Right renal cortex interstitium (tissue), 3 donors: ENCODE measurements around the gene BACE1-AS. TPM values are rescaled to one million over a fixed set of nuclear protein-coding genes. Genes with fewer than 3 reads are reported as not detected.
"Not testable (repeated sequence)": the region's sequence is repeated elsewhere in the genome, so short reads cannot be mapped to it uniquely, and the experiment has no call there.

Experiments
- DNase-seq, 3 donors: peaks; one replicate each; pipeline ENCODE4 v3.0.0-alpha.2; 2013; ENCODE audit warnings: low read depth in 3 of 3, low spot score in 2 of 3
- polyA plus RNA-seq, 3 donors: library from polyadenylated mRNA; unstranded; fragments of 120-200 nt; gene quantifications; one replicate each; pipeline ENCODE4 v1.2.1, GENCODE V29; 2013; ENCODE audit not compliant: insufficient read length in 3 of 3

BACE1-AS gene
- polyA plus RNA-seq, result 10 to 100 TPM; 17.3 to 17.6 (median 17.5) TPM

DNA sequence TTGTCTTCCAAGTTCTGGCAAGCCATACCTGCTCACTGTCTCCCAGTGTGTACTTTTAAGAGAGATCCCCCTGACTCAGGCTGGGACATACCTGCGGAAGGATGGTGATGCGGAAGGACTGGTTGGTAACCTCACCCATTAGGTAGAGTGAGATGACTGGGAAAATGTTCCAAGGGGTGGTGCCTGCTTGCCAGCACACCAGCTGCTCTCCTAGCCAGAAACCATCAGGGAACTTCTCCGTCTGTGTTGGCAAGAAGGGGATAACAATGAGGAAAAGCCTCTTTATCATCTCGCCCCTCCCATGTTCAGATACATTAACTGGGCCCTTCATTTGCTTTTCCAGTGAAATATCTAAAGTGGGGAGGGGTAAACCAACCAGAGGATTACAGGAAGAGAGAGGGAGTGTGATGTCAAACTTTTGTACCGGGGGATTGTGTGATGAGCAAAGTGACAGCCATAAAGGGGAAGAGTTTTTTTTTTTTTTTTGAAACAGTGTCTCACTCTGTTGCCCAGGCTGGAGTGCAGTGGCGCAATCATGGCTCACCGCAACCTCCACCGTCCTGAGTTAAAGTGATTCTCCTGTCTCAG lies at the start of gene BACE1-AS:
TSS of gene BACE1-AS (plus strand) at position 538 of the 588 bp plus-strand sequence.
- no peak for DNase-seq

DNA sequence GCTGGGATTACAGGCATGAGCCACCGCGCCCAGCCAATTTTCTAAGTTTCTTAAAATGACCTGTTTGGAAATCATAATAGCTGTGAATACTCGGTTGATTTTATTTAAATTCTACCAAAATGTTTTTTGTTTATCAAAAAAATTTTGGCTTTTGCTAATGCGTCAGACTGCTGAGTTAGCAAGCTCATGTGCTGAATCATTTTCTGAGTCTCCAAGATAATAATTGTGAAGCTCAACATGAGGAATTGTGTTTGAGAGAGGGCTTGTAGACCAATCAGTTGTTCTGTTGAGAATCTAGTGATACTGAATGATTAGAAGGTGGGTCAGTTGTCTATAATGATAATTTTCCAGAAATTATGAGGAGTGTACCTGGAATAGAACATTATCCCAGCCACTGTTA lies 42.8 kb upstream of the BACE1-AS start:
- no peak for DNase-seq

DNA sequence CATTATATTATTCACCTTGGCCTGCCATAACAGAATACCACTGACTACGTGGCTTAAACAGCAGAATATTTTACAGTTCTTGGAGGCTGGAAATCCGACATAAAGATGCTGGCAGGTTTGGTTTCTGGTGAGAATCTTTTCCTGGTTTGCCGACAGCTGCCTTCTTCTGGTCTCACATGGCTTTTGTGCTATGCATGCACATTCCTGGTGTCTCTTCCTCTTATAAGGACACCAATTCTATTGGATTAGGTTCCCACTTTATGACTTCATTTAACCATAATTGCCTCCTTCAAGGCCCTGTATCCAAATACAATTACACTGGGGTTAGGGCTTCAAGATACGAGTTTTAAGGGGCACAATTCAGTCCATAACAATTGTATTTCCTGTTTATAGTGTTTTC lies 41.6 kb upstream of the BACE1-AS start:
- no peak for DNase-seq

DNA sequence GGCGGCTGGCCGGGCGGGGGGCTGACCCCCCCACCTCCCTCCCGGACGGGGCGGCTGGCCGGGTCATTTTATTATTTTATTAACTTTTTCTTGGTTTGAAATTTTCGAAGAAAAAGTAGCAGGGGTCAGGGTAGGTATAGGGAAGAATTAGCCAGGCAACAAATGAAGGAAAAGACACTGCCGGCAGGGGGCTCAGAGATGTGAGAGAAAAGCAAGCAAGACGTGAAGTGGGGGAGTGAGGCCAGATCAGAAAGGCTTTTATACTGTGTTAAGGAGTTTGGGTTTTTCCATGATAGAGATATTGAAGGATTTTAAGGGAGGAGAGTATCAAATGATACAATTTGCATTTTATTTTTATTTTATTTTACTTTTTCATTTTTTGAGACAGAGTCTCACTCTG lies 39.6 kb upstream of the BACE1-AS start:
- no peak for DNase-seq

DNA sequence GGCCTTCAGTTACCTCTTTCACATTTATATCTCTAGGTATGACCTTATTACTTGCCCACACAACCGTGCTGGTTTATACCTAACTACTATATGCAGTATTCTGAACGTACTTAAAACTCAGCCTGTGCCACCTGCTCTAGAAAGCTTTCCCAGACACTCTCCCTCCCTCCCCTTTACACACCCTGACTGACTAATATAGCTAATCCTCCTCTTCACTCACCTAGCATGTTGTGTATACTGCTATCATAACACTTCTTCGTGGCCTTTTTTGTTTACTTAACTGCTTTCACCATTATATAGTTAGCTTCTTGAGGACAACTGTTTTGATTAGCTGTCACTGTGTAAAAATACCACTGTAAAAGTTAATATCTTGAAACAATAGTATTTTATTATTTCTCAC lies 35.2 kb upstream of the BACE1-AS start:
- no peak for DNase-seq

DNA sequence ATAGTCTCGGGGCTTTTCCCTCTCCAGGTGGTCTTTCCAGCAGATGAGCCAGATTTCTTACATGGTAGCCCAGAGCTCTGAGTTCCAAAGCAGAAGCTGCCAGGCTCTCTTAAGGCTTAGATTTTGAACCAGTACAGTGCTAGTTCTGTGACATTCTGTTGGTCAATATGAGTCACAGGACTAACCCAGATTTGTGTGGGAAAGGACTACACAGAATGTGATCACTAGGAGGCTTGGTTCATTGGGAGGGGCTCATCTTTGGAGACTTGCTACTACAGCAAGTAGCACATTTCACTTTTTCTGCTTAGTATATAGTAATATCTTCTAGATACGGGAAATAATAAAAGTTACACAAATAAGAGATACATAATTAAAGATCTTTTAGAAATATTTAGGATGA lies 34.6 kb upstream of the BACE1-AS start:
- DNase-seq, result no peak

DNA sequence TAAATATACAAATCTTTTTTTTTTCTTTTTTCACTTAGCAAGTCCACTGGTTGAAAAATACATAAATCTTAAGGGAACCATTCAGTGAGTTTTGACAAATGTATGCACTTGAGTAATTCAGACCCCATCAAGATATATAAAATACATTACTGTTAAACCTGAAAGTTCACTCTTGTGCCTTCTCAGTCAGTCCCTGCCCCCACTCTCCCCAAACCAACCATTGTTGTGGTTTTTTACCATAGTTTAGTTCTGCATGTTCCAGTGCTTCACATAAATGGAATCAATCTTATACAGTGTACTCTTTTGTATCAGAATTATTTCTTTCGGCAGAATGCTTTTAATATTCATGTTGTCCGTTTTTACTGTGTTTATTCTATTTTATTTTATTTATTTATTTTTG lies 32.6 kb upstream of the BACE1-AS start:
- no peak for DNase-seq

DNA sequence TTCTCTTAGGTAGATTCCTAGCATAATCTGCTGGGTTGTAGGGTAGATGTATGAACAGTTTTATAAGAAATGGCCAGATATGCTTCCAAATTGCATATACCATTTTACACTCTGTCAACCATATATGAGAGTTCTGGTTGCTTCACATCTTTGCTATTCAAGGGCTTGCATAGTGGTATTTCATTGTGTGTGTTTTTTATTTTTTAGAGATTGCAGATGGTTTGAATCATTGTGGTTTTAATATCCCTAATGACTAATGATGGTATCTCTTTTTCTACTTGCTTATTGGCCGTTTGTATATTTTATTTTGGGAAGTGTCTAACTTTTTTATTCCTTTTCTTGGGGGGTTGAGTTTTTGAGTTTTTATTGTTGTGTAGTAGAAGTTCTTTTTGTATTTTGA lies 31.7 kb upstream of the BACE1-AS start:
- no peak for DNase-seq

DNA sequence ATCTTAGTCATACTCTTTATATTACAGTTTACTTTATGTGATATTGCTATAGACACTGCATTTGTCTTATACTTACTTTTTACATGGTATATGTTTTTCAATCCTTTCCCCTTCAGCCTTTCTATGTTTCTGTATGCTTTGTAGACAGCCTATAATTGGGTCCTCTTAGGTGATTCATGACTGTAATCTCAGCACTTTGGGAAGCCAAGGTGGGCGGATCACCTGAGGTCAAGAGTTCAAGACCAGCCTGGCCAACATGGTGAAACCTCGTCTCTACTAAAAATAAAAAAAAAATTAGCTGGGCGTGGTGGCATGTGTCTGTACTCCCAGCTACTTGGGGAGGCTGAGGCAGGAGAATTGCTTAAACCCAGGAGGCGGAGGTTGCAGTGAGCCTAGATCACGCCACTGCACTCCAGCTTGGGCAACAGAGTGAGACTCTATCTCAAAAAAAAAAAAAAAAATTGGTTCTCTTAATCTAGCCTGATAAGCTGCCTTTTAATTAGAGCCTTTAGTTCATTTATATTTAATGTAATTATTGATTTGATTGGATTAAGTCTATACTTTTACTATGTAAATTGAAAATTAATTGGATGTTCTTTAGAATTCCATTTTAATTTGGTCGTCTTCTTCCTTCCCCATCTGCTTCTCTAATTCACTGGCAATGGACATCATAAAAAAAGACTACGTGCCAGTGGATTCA lies 26.4 kb upstream of the BACE1-AS start:
- not testable (repeated sequence) for DNase-seq

DNA sequence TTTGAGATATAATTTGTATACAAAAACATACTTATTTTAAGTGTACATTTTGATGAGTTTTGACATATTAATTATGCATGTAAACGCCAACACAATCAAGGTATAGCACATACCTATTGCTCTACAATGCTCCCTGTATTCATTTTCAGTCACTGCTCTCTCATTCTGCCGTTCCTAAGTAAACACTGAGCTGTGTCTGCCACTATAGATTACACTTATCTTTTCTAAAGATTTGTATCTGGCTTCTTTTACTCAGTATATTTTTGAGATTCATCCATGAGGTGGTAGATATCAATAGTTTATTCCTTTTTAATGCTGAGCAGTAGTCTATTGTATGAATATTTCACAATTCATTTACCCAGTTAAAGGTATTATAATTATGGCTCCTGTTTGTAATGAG lies 25.4 kb upstream of the BACE1-AS start:
- no peak for DNase-seq

DNA sequence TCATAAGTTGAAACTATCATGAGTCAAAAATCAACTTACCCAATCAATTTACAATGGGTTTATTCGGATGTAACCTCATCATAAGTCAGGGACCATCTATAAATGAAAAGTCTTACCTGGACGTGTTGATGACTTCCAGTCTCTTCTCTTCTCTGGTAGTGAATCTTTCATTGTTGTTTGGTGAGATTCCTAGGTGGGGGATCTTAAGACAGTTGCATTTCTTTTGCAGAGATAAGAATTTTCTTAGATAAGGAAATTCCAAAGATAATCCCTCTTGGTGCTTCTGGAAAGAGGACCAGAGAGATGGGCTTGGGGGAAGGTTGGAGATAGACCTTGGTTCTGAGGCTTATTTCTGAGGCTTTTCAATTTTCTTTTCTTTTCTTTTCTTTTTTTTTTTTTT lies 21.3 kb upstream of the BACE1-AS start:
- no peak for DNase-seq

DNA sequence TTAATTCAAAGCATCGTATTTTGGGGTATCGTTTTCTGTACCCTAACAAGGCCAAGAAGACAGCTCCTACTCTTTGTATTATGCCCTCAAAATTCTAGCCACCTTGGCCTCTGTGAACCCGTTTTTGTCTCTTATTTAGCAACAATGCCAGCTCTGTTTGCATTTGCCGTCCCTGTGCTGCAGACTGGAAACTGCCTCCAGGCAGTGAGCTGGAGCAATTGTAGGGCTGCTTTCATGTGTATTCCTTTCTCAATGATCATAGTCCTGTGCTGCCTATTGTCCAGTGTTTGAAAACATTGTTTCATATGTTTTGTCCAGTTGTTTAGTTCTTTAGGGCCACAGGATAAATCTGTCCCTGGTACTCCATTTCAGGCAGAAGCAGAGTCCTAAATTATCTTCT lies 19.9 kb upstream of the BACE1-AS start:
- DNase-seq, result no peak

DNA sequence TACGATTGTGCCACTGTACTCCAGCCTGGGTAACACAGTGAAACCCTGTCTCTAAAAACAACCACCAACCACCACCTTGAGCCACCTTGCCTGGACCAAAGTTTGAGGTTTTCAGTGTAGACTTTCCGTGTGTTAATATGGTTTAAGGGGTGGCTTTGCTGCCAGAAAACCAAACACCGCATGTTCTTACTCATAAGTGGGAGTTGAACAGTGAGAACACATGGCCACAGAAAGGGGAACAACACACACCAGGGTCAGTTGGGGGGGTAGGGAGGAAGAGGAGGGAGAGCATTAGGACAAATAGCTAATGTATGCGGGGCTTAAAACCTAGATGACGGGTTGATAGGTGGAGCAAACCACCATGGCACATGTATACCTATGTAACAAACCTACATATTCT lies 19.0 kb upstream of the BACE1-AS start:
- DNase-seq, result not testable (repeated sequence)

DNA sequence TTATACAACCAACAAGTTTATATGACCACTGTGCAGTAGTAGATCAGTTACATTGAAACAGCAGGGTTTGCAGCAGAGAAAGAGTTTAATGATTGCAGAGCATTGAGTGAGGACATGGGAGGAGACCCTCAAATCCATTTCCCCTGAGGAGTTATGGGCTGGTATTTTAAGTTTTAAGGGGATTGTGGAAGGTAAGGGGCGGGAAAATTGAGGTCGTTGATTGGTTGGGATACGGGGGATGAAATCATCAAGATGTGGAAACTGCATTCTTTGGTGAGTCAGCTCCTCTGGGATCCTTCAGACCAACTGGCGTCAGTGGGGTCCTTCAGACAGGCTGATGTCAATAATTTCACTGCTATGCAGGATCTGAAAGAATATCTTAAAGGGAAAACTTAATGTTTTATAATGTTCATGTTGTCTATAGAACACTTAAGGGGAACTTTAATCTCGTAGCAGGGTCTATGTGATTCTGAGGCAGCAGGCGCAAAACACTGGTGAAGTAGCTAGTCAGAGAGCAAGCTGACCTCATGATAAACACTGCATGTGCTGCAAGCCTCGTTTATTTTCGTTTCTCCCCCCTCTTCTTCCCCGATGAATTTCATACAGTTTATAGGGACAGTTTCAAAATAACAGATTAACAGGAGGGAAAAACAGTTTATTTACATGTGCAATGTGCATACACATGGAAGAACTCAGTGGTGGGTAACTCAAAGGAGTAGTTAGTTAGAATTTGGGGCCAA lies 17.4 kb upstream of the BACE1-AS start:
- no peak for DNase-seq

DNA sequence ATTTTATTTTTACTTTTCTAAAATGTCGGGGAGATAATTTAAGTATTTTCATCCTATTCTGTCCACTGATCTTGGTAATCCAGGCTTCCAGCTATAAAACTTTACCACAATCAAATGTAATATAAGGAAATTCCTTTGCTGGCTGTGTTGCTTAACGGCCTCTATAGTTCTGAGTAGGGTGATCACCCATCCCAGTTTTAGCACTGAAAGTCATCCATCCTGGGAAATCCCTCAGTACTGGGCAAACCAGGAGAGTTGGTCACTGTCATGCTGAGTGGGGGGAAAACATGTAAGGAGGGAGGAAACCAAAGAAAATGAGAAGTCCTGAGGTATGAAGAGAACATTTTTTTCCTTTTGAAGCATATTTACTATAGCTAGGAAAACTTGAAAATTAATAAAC lies 12.8 kb upstream of the BACE1-AS start:
- DNase-seq, result no peak

DNA sequence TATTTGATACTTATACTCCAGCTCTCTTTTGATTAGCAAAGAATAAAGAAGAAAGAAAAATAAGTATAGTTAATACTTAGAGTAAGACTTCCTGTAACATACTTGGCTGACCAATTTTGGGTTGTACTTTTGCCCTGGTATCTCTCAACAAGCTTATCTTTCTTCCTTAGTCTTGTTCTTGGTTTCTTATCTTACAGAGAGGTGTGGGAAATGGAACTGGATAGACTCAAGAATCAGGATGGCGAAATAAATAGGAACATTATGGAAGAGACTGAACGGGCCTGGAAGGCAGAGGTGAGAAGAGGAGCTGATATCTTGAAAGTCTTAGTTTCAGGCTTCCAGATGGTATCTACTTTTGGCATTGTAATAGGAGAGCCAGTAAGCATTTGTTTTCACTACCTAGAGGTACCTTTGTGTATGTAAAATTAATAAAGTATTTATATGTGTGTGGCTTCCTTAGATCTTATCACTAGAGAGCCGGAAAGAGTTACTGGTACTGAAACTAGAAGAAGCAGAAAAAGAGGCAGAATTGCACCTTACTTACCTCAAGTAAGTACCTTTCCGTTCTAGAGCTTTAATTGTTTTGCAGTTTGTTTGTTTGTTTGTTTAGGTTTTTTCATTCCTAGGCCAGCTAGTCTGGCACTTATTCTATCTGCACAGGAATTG lies 11.3 kb upstream of the BACE1-AS start:
- DNase-seq, result no peak

DNA sequence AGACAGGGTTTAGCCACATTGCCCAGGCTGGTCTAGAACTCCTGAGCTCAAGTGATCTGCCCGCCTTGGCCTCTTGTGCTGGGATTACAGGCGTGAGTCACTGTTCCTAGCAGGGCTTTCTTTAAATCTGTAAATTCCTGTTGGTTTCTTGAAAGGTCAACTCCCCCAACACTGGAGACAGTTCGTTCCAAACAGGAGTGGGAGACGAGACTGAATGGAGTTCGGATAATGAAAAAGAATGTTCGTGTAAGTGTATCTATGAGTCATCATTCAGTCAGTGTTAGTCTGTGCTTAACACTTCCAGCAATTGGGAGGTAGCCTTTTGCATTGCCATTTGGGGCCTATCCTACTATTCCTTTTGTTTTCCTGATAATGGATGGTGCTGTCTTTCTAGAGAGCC lies 10.0 kb upstream of the BACE1-AS start:
- no peak for DNase-seq

DNA sequence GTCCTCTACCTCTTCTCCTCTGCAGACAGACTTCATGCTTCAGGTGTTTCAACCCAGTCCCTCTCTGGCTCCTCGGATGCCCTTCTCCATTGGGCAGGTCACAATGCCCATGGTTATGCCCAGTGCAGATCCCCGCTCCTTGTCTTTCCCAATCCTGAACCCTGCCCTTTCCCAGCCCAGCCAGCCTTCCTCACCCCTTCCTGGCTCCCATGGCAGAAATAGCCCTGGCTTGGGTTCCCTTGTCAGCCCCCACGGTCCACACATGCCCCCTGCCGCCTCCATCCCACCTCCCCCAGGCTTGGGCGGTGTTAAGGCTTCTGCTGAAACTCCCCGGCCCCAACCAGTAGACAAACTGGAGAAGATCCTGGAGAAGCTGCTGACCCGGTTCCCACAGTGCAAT lies 9.3 kb upstream of the BACE1-AS start:
- no peak for DNase-seq

DNA sequence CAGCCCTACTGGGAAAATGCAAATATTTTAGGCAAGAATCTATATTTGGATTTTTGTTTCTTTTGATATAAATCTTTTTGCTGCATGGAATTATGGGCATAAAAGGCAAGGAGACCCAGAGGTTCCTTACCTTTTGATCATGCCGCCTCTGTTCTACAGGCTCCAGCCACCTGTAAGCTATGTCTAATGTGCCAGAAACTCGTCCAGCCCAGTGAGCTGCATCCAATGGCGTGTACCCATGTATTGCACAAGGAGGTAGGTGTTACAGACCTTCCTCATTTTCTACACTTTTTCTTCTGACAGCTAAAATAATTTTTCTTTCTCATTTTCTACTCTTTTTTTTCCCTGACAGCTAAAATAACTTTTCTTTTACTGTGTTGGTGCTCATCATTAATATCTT lies 8.2 kb upstream of the BACE1-AS start:
- no peak for DNase-seq

DNA sequence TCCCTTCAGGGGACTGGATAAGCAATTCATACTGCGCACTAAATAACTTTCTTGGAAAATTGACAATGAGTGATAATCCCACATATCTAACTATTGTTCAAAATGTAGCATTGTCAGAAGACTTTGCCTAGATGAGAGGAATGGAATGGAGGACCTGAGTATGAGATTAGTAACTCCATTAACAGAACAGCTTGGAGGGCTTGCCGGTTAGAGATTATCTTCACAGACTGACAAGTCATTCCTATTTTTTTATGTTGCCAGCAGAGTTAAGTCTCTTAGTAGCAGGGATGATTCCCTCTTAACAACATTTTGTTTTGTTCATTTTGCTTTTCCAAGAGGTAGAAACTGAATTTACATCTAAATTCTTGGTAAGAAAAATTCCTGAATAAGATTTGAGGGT lies 7.1 kb upstream of the BACE1-AS start:
- DNase-seq, result no peak

DNA sequence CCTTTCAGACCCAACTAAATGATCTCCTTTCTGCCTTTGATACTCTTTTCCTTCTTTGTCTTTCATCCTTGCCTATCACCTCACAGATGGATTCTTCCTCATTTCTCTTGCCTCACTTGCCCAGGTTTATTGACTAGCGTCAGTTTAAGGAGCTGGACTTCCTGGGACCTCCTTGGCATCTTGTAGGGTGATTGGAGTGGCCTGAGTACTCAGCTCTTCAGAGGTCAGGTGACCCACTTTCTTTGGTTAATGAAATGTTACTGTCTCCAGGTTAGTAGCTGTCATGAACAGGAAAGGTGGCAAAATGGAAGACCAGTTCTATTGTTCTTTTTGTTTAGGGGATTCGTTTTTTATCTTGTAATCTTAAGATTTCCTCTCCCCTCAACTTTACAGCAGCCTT lies 4.6 kb upstream of the BACE1-AS start:
- DNase-seq, result no peak

DNA sequence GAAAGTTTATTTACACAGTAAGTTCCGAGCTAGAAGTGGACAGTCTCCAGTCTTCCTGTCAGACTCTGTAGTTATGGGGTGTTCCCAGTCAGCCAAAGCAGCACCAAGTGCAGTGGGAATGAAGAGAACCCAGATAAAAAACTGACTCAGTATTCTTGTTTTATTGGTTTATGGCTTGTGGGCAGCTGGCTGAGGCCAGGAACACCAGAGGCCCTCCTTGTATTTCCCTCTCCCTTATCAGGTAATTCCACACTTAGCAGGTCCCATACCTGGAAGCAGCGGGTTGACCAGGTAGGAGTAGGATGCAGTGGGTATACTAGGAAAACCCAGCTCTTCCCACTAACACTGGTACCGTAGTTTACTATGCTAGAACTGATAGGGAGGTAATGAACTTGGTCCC lies 3.5 kb upstream of the BACE1-AS start:
- no peak for DNase-seq
